Coronary artery (tissue), 2 donors: ENCODE measurements around the gene NUDT4.

Source experiments
- DNase-seq: peaks from one replicate; pipeline ENCODE4 v3.0.0-alpha.2; 2017; ENCODE audit warnings: low spot score
- H3K27ac ChIP-seq, 2 donors: fragments of 200-600 bp; sonication (generic); one replicate each; pipeline ENCODE4 v1.5.1; 2016 to 2019
- H3K4me3 ChIP-seq: fragments of 200-600 bp; sonication (generic); 2 replicates; pipeline ENCODE4 v1.5.1; 2016; ENCODE audit warnings: mild to moderate bottlenecking, moderate library complexity
- TF ChIP-seq, protein P1 (sequence below): fragments of 200-600 bp; sonication (generic); IDR thresholded peaks from one replicate; pipeline ENCODE4 v1.5.1; 2019; ENCODE audit warnings: antibody characterized with exemption

The NUDT4 gene

GRCh38 chr12:93339695-93340094, 38.0 kb upstream of the NUDT4 start:
- TF ChIP-seq, protein P1, sequence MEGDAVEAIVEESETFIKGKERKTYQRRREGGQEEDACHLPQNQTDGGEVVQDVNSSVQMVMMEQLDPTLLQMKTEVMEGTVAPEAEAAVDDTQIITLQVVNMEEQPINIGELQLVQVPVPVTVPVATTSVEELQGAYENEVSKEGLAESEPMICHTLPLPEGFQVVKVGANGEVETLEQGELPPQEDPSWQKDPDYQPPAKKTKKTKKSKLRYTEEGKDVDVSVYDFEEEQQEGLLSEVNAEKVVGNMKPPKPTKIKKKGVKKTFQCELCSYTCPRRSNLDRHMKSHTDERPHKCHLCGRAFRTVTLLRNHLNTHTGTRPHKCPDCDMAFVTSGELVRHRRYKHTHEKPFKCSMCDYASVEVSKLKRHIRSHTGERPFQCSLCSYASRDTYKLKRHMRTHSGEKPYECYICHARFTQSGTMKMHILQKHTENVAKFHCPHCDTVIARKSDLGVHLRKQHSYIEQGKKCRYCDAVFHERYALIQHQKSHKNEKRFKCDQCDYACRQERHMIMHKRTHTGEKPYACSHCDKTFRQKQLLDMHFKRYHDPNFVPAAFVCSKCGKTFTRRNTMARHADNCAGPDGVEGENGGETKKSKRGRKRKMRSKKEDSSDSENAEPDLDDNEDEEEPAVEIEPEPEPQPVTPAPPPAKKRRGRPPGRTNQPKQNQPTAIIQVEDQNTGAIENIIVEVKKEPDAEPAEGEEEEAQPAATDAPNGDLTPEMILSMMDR = no peak
- no peak overlapping the region for H3K4me3 ChIP-seq
- DNase-seq = no peak
- no peak overlapping the region for H3K27ac ChIP-seq

GRCh38 chr12:93341409-93342049, 36.2 kb upstream of the NUDT4 start:
- H3K4me3 ChIP-seq = no peak overlapping the region
- no peak for DNase-seq
- no peak overlapping the region for H3K27ac ChIP-seq
- TF ChIP-seq, protein P1 = no peak

GRCh38 chr12:93347054-93347785, 30.5 kb upstream of the NUDT4 start:
- no peak overlapping the region for H3K4me3 ChIP-seq
- H3K27ac ChIP-seq = no peak overlapping the region
- DNase-seq = no peak
- TF ChIP-seq, protein P1 = no peak

- no peak for DNase-seq
These were observed 28.9 kb upstream of the NUDT4 start for GRCh38 chr12:93348575-93349435.

GRCh38 chr12:93351726-93352125, 26.0 kb upstream of the NUDT4 start:
- Histone ChIP-seq H3K27ac (no peak overlapping the region), H3K4me3 (no peak overlapping the region)
- no peak for DNase-seq
- TF ChIP-seq, protein P1 = no peak

More at GRCh38 chr12:93348575-93349435, 28.9 kb upstream of the NUDT4 start:
- Histone ChIP-seq H3K27ac (peak overlapping the region in 1 of 2 donors; percentile 55), H3K4me3 (no peak overlapping the region)
- TF ChIP-seq, protein P1 = no peak

GRCh38 chr12:93352321-93352720, 25.4 kb upstream of the NUDT4 start:
- H3K4me3 ChIP-seq = no peak overlapping the region
- no peak overlapping the region for H3K27ac ChIP-seq
- TF ChIP-seq, protein P1 = no peak
- no peak for DNase-seq
